Adipose tissue (tissue), 3 donors: ENCODE measurements around the gene DEPDC4. TPM values are rescaled to one million over a fixed set of nuclear protein-coding genes. Genes with fewer than 3 reads are reported as not detected.
"Not testable (repeated sequence)": the region's sequence is repeated elsewhere in the genome, so short reads cannot be mapped to it uniquely, and the experiment has no call there.

Source experiments
- H3K27ac ChIP-seq: one replicate; pipeline ENCODE4 v1.5.1; 2013; ENCODE audit warnings: low read depth, low read length
- WGBS, 3 donors: extraction: QIAGEN DNeasy Blood & Tissue Kit; methylation state at CpG; one replicate each; pipeline ENCODE4 v1.1.7; 2013; 5-methylcytosine and 5-hydroxymethylcytosine counted together
- polyA plus RNA-seq, 3 donors: library from polyadenylated mRNA; stranded (reverse); fragments of 200-250 nt; gene quantifications; one replicate each; pipeline ENCODE4 v1.2.3, GENCODE V29; 2013
- donor health status: healthy with polysubstance abuse.
- donor health status: Bipolar disorder and iron deficiency.
- donor health status: healthy.

The DEPDC4 gene
- 1 to 10 TPM in 1 of 3 donors, under 1 TPM in 1, not detected in 1; 0.39 to 1.4 TPM for polyA plus RNA-seq

DNA sequence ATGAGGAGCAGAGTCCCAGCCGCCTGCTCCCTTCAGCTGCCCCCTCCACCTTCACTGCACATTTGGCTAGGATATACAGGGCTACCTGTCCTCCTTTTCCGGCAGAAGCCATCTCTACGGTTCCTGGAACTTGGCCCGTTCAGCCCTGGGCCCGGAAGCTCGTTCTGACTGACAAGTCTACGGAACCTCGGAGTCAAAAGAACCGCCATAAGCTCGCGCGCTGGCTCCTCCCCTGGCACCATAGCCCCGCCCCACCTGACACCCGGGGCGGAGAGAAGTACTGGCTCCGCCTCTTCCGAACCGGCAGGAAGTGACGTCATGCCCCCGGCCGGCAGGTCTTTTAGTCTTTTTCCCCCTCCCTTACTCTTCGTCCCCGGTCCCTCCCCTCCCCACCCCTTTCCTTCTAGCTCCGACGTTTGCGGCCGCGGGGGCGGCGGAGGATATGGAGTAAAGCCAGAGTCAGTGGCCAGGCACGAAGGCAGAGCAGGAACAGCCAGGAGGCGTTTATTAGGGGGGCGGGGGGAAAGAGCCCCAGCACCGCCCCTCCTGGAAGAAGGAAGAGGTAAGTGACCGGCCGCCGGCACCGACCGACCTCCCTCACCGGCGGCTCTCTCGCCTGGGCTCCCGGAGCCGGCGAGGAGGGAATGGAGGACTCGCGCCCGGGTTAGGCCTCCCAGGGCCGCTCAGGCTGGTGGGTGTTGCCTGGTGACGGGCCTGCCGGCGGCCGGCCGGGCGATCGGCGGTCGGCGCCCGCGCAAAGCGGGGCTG, at the start of gene DEPDC4, which contains the start of gene SCYL2:
Gene DEPDC4 (minus strand): TSS at position 245 of the 768 bp plus-strand sequence. CDS start 3 bp downstream, at position 242.
Gene SCYL2 (plus strand): TSS at position 343 of the 768 bp plus-strand sequence. CDS start 15,794 bp downstream, outside the sequence.
- H3K27ac ChIP-seq: peak within 1 kb of the TSS; percentile 98
- 0% methylated on average over 59 to 62 of the region's 62 CpGs for WGBS, 3 donors

DNA sequence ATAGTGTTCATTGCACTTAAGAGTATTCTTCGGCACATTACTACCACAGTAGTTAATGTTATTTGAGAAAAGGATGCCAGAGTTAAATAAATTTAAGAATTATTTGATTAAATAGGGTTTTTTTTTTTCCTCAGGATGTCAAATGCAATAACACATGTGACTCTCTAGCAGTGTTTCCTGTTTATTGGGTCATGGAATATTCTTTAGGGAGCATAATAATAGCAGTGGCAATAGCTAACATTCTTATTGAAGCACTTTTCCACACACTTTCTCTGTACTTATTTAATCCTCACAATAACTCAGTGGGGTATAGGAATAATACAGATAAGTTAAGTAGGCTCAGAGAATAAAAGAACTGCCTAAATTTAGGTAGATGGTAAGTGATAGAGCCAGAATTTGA, 44.4 kb upstream of the DEPDC4 start:
- H3K27ac ChIP-seq: no peak overlapping the region
- 73 to 92% (median 78%) methylated on average over 1 of the region's 1 CpG for WGBS, 3 donors

DNA sequence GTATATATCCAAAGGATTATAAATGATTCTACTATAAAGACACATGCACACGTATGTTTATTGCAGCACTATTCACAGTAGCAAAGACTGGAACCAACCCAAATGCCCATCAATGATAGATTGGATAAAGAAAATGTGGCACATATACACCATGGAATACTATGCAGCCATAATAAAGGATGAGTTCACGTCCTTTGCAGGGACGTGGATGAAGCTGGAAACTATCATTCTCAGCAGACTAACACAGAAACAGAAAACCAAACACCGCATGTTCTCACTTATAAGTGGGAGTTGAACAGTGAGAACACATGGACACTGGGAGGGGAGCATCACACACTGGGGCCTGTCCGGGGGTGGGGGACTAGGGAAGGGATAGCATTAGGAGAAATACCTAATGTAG, 41.3 kb upstream of the DEPDC4 start:
- not testable (repeated sequence) for H3K27ac ChIP-seq
- 98 to 100% (median 99%) methylated on average over 5 of the region's 5 CpGs for WGBS, 3 donors

DNA sequence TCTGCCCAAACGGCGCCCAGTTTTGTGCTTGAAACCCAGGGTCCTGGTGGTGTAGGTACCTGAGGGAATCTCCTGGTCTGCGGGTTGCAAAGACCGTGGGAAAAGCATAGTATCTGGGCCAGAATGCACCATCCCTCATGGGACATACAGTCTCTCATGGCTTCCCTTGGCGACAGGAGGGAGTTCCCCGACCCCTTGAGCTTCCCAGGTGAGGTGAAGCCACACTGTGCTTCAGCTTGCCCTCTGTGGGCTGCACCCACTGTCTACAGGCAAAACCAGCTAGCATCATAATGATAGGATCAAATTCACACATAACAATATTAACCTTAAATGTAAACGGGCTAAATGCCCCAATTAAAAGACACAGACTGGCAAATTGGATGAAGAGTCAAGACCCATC, 37.5 kb upstream of the DEPDC4 start:
- H3K27ac ChIP-seq: not testable (repeated sequence)
- WGBS, 3 donors: 98 to 100% (median 100%) methylated on average over 7 of the region's 7 CpGs

DNA sequence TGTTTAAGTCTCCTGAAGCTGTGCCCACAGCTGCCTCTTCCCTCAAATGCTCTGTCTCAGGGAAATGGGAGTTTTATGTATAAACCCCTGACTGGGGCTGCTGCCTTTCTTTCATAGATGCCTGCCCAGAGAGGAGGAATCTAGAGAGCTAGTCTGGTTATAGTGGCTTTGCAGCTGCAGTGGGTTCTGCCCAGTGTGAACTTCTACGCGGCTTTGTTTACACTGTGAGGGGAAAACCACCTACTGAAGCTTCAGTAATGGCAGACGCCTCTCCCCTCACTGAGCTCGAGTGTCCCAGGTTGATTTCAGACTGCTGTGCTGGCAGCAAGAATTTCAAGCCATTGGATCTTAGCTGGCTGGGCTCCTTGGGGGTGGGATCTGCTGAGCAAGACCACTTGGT, 37.0 kb upstream of the DEPDC4 start:
- WGBS, 3 donors: 94 to 99% (median 97%) methylated on average over 4 of the region's 4 CpGs
- no peak overlapping the region for H3K27ac ChIP-seq

DNA sequence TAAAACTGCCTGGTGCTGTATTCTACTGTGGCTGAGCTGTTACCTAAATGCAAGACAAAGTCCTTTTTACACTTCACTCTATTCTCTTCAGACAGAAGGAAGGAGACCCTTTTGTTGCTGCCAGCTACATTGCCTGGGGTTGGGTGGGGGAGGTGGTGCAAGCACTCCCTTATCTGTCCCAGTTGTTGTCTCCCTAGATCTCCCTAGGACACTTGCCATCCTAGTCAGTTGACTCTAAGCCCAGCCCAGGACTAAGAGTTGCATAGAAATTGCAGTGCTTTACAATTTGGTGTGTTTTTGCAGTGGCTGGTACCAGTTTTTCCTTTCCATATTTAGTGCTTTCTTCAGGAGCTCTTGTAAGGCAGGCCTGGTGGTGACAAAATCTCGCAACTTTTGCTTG, 35.2 kb upstream of the DEPDC4 start:
- WGBS, 3 donors: 98 to 100% (median 100%) methylated on average over 1 of the region's 1 CpG
- no peak overlapping the region for H3K27ac ChIP-seq

DNA sequence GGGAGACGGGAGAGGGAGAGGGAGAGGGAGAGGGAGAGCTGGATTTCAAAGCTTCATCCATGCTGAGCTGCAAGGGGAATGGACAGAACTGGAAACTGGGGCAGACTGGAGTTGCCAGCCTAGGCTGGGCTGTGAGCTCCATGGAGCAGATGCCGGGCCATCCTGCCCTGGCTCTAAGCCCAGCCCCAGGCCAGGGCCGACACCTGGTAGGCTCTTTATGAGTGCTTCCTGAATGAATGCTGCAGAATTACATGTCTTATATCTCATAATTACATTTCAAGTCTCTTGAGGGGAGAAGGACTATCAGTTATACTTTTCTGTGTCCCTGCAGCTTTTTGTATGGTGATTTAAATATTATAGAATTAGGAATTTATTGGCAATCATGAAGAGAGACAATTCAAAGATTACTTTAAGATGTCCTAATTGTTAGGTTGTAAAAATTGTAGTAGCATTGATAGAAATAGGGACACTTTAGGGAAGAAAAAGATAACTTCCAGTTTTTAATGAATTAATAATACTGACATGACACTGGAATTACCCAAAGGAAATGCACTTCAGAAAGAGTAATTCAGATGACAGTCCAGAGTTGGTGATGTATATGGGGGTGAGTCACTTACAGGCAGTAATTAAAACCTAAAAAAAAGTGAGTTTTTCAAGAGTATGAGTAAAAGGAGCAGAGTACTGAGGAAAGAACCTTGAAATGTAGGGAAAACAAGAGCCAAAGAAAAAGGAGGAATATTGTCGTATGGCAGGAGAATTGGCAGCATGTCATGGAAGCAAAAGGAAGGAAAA, 29.1 kb upstream of the DEPDC4 start:
- 78 to 81% (median 78%) methylated on average over 3 to 4 of the region's 4 CpGs for WGBS, 3 donors

DNA sequence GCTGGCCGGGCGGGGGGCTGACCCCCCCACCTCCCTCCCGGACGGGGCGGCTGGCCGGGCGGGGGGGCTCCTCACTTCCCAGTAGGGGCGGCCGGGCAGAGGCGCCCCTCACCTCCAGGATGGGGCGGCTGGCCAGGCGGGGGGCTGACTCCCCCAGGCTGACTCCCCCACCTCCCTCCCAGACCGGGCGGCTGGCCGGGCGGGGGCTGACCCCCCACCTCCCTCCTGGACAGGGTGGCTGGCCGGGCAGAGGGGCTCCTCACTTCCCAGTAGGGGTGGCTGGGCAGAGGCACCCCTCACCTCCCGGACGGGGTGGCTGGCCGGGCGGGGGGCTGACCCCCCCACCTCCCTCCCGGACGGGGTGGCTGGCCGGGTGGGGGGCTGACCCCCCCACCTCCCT, 27.5 kb upstream of the DEPDC4 start:
- WGBS, 3 donors: 88 to 100% (median 97%) methylated on average over 2 to 12 of the region's 24 CpGs
- H3K27ac ChIP-seq: not testable (repeated sequence)

More for the DNA sequence above, 29.1 kb upstream of the DEPDC4 start:
- no peak overlapping the region for H3K27ac ChIP-seq

DNA sequence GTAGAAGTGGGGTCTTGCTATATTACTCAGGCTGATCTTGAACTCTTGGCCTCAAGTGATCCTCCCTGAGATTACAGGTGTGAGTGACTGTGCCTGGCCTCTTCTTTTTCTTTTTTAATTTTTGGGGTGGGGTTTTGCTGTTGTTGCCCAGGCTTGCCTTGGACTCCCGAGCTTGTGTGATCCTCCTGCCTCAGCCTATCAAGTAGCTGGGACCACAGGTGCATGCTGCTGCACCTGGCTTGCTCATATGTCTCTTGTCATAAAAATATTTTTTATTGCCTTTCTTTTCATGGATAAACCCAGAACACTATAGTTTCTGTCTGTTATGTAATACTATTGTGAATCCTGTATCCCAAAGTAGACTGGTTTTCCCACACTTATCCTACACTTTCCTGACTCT, 26.1 kb upstream of the DEPDC4 start:
- 90 to 100% (median 94%) methylated on average over 1 of the region's 1 CpG for WGBS, 3 donors
- H3K27ac ChIP-seq: no peak overlapping the region

DNA sequence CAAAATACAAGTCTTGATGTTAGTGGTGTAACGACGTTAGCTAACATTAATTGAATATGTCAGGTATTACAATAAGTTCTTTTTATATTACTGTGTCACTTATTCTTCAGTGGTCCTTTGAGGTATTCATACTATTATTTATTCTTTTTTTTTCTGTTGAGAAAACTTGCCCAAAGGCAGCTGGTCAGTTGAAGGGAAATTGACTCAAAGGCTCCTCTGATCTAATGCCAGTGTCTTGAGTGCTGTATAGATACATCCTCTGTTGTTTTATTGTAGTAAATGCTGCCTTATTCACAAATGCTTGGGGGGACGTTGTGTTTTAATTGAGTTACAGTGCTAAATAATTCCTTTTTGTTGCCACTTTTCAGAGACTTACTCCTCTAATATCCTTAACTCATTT, 23.1 kb upstream of the DEPDC4 start:
- WGBS, 3 donors: 92 to 94% (median 93%) methylated on average over 3 of the region's 3 CpGs
- H3K27ac ChIP-seq: no peak overlapping the region

DNA sequence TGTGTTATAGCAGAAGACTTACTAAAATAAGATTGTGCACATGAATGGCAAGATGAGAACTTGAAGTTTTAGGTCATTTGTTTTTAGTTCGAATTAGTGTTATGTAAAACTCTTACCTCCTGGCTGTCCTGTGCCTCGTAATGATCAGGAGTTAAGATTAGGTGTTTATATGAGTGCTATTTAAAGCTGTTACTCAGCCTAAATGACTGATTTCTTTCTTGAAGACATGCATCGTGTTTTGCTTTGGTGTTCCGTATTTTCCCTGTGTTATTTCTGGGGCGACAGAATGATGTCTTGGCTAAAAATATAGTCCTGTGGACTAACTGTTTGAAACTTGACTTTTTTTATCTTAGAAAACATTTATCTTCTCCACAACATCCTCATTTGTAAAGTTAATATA, 22.2 kb upstream of the DEPDC4 start:
- no peak overlapping the region for H3K27ac ChIP-seq
- WGBS, 3 donors: 91 to 96% (median 94%) methylated on average over 5 of the region's 5 CpGs

DNA sequence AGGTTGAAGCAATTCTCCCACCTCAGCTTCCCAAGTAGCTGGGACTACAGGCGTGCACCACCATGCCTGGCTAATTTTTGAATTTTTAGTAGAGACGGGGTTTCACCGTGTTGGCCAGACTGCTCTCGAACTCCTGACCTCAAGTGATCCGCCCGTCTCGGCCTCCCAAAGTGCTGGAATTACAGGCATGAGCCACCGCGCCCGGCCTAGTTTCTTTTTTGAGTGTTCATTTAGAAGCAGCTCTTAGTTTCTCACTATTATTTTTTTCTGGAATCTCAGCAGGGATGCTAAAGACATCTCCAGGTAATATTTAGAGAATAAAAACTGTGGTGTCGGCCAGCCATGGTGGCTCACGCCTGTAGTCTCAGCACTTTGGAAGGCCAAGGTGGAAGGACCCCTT, 17.7 kb upstream of the DEPDC4 start:
- 96 to 97% (median 97%) methylated on average over 12 of the region's 12 CpGs for WGBS, 3 donors

DNA sequence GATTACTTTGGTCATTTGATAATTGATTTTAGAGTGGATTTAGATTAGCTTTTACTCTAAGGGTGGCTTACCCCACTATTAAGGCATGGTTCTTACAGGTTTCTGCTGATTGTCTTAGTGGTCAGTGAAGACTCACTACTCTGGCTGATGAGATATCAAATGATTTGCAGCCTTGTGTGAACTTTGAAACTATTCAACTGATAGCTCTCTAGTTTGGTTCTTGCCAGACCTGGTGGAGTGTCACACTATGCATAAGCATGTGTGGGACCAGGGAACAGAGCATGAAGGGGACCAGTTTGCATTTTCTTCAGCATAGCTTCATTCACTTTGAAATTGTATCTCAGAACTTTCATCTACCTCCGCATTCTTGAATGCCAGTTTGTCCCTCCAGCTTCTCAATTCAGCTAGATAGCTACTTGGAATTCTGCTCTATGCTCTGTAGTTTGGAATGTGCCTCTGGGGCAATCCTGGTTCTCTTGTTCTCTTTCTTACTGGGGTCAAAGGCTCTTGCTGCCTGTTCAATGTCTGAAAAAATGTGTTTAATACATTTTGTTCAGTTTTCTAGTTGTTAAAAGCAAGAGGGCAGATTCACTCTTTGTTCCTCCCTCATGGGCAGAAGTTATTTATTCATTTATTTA, 12.8 kb upstream of the DEPDC4 start:
- 84 to 93% (median 93%) methylated on average over 1 of the region's 1 CpG for WGBS, 3 donors
- H3K27ac ChIP-seq: no peak overlapping the region

More for the DNA sequence above, 17.7 kb upstream of the DEPDC4 start:
- H3K27ac ChIP-seq: not testable (repeated sequence)

DNA sequence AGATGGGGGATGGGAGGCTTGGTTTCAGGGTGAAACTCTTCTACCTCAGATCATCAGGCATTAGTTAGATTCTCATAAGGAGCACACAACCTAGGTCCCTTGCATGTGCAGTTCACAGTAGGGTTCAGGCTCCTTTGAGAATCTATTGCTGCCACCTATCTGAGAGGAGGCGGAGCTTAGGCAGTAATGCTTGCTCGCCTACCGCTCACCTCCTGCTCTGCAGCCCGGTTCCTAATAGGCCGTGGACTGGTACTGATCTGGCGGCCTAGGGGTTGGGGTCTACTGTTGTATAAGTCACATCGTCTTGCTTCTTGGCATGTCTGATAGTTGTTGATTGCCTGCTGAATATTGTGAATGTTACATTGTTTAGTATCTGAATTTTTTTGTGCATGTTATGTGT, 12.3 kb upstream of the DEPDC4 start:
- 97 to 99% (median 98%) methylated on average over 7 of the region's 7 CpGs for WGBS, 3 donors
- no peak overlapping the region for H3K27ac ChIP-seq

DNA sequence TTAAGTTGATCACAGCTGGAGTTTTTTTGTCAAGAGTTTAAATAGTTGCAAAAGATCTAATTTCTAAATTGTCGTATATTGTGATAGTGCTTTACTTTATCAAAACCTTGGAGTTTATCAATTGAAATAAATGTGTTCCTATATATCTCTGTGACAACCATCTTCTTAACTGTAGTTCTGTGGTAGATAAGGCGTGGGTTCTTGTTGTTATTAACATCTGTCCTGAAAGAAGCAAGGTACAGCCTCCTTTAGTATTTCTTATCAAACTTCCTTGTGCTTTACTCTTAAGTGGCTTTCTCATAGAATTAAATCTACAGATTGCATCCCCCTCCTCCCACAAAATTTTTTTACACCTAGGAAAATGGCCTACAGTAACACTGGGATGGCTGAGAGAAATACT, 7.4 kb upstream of the DEPDC4 start:
- H3K27ac ChIP-seq: no peak overlapping the region
- WGBS, 3 donors: 53 to 95% (median 91%) methylated on average over 2 of the region's 2 CpGs

DNA sequence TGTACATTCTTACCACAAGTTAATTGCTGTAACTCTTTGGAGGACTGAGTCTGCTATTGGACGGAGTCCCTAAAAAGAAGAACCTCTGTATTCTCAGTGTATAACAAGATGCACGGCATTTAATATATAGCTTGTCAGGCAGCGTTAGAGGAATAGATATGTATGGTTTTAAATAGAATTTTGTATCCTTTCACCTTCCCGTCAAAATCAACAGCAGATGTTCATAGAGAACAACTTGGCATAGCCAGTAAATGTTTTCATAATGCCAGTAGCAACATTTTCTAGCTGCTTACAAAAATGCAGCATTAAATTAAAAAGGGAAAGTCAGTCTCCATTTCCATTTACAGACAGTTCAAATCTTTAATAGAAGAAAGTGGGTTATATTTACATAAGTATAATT, 6.9 kb upstream of the DEPDC4 start:
- H3K27ac ChIP-seq: no peak overlapping the region
- WGBS, 3 donors: 84 to 90% (median 87%) methylated on average over 4 of the region's 4 CpGs

DNA sequence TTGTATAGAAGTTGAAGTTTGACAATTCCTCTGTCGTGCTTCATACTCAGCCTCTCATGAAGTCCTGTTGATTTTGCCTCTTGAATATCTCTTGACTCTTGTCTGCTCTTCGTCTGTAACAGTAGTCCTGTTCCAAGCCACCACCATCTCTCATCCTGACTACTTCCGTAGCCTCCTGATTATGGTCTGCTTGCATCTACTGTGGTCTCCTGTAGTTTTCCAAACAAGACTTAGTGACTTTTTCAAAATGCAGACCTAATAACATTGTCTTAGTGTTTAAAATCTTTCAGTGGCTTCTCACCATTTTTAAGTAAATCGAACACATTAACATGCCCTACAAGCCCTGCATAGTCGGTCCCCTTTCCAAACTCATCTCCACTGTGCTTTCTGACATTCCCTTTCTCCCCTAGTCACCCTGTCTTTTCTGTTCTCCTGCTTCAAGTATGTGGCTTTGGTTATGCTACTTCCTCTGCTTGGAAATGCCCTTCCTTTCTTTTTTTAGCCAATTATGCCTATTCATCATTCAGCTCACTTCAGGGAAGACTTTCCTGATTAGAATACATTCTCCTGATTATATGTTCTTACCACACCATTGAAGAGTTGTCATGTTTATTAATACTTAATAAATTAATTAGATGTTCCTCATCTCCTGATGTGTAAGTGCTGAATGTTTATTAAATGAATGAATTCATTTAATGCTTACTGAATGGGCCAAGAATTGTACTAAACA, 2.1 kb upstream of the DEPDC4 start:
- WGBS, 3 donors: 56 to 58% (median 57%) methylated on average over 5 of the region's 5 CpGs
- no peak overlapping the region for H3K27ac ChIP-seq

DNA sequence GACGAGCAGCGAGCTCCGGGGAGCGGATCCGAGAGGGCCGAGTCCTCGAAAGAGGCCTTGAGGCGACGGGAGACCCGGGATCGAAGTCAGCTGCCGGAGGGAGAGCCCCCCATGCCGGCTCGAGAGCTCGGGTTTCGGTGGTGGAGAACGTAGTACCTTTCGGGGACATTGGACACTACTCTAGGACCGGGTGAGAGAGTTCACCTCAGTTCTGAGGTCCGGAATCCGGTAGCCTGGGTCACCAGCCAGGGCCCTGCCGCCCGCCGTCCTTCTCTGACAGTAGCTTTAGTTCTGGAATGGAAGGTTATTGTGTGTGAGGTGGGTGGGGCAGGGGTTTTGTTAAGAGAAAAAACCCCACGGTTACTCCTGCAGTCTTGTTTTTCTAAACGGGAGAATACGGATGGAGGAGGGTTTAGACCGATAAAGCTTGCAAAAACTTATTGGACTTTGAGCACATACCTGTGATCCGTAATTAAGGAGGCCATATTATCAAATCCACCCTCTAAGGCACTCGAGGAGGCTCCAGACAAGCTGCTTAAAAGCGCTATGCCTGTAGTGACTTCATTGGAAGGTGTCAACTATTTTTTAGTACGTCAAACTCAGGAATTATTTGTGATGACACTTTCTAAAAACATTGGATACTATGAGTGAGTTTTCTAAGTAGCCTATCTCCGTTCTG, 863 bp upstream of the DEPDC4 start:
- 0 to 1% (median 1%) methylated on average over 33 of the region's 33 CpGs for WGBS, 3 donors
- peak overlapping the region; percentile 98 for H3K27ac ChIP-seq
